Activated naive CD8-positive, alpha-beta T cell treated with anti-CD3 and anti-CD28 coated beads, Interleukin-2, amount 50 U/mL, for 24 hours (primary cell): ENCODE results near the gene RASA3.
A peak's percentile ranks its signal among the peaks of the same experiment; 100 is the strongest.
"Not testable (repeated sequence)": the region's sequence is repeated elsewhere in the genome, so short reads cannot be mapped to it uniquely, and the experiment has no call there.

Experiments
- ATAC-seq: fragments of 150-1000 bp; cut with Tn5 transposase; one replicate; pipeline ENCODE4 v1.10.0; 2021
- DNase-seq: peaks from one replicate; pipeline ENCODE4 v3.0.0; 2021
- H3K27ac Mint-ChIP-seq: one replicate; pipeline ENCODE4 v1.8.0; 2021; ENCODE audit warnings: mild to moderate bottlenecking, mixed read lengths
- H3K27me3 Mint-ChIP-seq: one replicate; pipeline ENCODE4 v1.8.0; 2021; ENCODE audit warnings: mixed read lengths
- H3K36me3 Mint-ChIP-seq: one replicate; pipeline ENCODE4 v1.8.0; 2021; ENCODE audit warnings: low read depth, mixed read lengths
- H3K4me1 Mint-ChIP-seq: one replicate; pipeline ENCODE4 v1.8.0; 2021; ENCODE audit warnings: mixed read lengths
- H3K4me3 Mint-ChIP-seq: one replicate; pipeline ENCODE4 v1.8.0; 2021; ENCODE audit warnings: mild to moderate bottlenecking, moderate library complexity, mixed read lengths
- H3K9me3 Mint-ChIP-seq: one replicate; pipeline ENCODE4 v1.8.0; 2021; ENCODE audit warnings: mixed read lengths

The RASA3 gene

DNA sequence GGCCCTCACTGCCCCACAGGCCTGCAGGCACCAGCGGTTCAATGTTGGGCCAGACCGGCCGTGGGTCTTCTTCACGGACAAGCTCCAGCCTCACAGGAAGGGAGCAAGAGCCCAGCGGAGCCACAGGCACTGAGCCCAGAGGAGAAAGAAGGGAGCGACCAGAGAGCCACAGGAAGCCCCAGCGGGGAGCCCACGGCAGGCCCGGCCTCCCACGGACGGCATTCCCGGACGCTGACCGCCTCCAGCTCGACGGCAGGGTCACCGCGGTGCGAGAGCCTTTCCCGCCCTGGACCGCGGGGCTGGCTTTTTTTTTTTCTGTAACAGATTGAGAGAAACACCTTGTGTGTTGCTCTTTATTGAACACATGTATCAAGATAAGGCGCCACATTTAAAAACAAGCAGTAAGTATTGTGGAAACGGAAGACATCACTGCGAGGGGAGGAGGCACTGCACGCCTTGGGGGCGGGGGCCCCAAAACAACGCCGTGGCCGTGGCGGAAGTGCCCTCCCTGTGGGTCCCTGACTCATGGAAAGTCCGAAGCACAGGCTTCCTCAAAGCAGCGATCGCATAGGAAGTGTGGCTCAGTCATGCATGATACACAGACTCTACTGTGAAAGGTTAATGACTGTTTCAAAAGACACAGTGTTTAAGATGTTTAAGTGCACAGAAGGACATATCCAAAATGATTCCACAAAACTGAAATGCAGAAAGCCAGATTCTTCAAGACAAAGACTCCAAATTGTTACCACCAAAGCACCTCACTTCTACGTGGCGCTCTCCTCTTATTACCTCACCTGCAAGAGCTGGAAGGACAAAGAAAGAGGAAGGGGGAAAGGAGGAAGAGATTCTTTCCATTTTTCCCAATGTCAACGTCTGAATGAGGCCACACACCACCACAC is 3.5 kb downstream of the RASA3 start:
- peak; percentile 74 for ATAC-seq

GRCh38 chr13:114128348-114128623 is 4.1 kb downstream of the RASA3 start:
- Mint-ChIP-seq H3K27ac (peak overlapping the region; percentile 93), H3K9me3 (peaks cover 4% of the 10 kb centered on the region), H3K36me3 (peaks cover 18% of the 10 kb centered on the region), H3K27me3 (no peaks in the 10 kb centered on the region), H3K4me3 (peak overlapping the region; percentile 92), H3K4me1 (peaks cover 80% of the 10 kb centered on the region)
- no peak for ATAC-seq
- DNase-seq: no peak

More for the DNA sequence above, 3.5 kb downstream of the RASA3 start:
- H3K9me3 Mint-ChIP-seq: peaks cover 4% of the 10 kb centered on the region
- H3K4me1 Mint-ChIP-seq: peaks cover 77% of the 10 kb centered on the region
- H3K27me3 Mint-ChIP-seq: no peaks in the 10 kb centered on the region
- peaks cover 18% of the 10 kb centered on the region for H3K36me3 Mint-ChIP-seq
- H3K4me3 Mint-ChIP-seq: peak overlapping the region; percentile 92
- peak overlapping the region; percentile 93 for H3K27ac Mint-ChIP-seq
- DNase-seq: peak; percentile 90

DNA sequence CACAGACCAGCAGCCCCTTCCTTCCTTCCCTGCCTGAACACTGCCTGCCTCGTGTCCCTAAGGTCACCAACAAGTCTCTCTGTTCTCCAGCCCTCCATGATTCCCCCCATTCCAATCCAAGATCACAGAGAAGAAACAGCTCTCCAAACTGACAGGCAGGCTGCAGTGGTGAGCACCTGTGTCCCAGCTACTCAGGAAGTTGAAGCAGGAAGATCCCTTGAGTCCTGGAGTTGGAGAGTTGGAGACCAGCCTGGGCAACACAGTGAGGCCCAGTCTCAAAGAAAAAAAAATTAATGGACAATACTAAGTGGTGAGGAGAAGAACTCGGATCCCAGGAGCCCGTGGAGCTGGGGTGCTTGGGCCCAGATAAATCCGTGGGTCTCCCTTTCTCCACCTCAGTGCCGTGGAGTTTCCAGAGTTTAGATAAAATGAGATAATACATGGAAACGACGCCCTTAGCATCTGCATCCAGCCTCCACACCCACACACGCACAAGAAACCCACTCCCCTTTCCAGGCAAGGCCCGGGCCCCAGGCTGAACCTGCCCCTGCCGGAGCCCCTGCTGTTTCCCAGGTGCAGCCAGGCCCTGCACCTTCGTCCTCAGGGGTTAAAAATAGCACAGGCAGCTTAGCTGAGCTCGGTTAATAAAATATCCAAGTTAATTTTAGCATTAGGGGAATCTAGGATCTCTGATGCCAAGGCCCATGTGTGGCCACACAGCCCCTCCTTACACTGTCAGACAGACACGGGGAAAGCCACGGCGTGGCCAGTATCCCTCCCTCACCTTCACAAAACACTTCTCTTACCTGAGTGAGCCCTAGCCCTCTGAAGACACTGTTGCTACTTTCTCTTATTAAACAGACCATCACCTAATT is 4.7 kb downstream of the RASA3 start:
- peak overlapping the region; percentile 92 for H3K4me3 Mint-ChIP-seq
- H3K27me3 Mint-ChIP-seq: no peaks in the 10 kb centered on the region
- H3K4me1 Mint-ChIP-seq: peaks cover 85% of the 10 kb centered on the region
- H3K36me3 Mint-ChIP-seq: peaks cover 18% of the 10 kb centered on the region
- H3K27ac Mint-ChIP-seq: peak overlapping the region; percentile 93
- DNase-seq (no peak), ATAC-seq (no peak)
- H3K9me3 Mint-ChIP-seq: peaks cover 4% of the 10 kb centered on the region

- H3K36me3 Mint-ChIP-seq: peaks cover 18% of the 10 kb centered on the region
- H3K4me3 Mint-ChIP-seq: peak overlapping the region; percentile 92
- DNase-seq (no peak), ATAC-seq (no peak)
- H3K27me3 Mint-ChIP-seq: no peaks in the 10 kb centered on the region
- H3K4me1 Mint-ChIP-seq: peaks cover 91% of the 10 kb centered on the region
- H3K27ac Mint-ChIP-seq: peak overlapping the region; percentile 93
- peaks cover 4% of the 10 kb centered on the region for H3K9me3 Mint-ChIP-seq
Measured at GRCh38 chr13:114126789-114127472, 5.5 kb downstream of the RASA3 start.

DNA sequence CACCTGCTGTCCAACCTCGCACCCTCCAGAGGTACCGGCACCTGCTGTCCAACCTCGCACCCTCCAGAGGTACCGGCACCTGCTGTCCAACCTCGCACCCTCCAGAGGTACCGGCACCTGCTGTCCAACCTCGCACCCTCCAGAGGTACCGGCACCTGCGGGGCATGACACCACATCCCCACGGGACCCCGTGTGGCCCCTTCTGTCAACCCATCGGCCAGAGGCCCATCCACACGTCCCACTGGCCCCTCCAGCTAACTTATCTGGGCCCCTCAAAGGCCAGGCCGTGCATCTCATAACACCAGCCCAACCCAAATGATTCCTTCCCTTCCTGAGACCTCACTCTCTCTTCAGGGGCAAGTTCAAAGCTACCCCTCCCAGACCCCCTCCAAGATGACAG is 6.3 kb downstream of the RASA3 start:
- Mint-ChIP-seq H3K36me3 (peaks cover 18% of the 10 kb centered on the region), H3K4me1 (peaks cover 93% of the 10 kb centered on the region), H3K4me3 (peak overlapping the region; percentile 92), H3K27ac (peak overlapping the region; percentile 93)
- not testable (repeated sequence) for DNase-seq, H3K9me3 Mint-ChIP-seq, ATAC-seq, H3K27me3 Mint-ChIP-seq

DNA sequence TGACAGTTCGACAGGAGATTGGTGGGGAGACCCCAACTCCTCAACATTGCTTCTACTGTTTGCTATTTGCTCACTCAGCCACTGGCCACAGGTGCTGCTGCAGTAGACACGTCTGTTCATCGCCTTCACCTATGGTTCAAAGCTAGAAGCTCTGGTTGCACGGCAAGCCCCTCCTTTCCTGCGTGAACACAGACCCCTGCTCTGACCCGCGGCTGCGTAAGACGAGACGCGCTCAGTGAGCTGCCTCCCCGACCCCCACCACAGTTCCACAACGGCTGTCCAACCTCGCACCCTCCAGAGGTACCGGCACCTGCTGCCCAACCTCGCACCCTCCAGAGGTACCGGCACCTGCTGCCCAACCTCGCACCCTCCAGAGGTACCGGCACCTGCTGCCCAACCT is 6.8 kb downstream of the RASA3 start:
- peaks cover 4% of the 10 kb centered on the region for H3K9me3 Mint-ChIP-seq
- H3K27ac Mint-ChIP-seq: peak overlapping the region; percentile 68
- H3K36me3 Mint-ChIP-seq: peaks cover 18% of the 10 kb centered on the region
- H3K27me3 Mint-ChIP-seq: no peaks in the 10 kb centered on the region
- no peak overlapping the region for H3K4me3 Mint-ChIP-seq
- DNase-seq: no peak
- ATAC-seq: no peak
- H3K4me1 Mint-ChIP-seq: peaks cover 92% of the 10 kb centered on the region

DNA sequence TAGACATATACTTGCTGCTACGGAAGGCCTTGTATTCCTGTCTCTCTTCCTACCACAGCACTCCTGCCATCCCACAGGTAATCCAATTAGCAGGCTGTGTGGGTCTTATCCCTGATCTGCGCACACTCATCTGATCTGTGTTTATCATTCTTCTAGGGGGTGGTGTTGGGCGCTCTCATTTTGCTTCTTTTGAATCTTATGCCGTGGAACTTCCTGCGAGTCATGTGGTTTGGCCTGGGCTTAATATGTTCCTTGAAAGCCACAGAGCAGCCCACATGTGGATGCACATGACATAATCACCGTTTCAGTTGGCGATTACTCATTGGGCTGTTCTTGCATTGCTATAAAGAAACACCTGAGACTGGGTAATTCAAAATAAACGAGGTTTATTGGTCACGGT is 7.5 kb downstream of the RASA3 start:
- peak; percentile 56 for ATAC-seq
- Mint-ChIP-seq H3K36me3 (peaks cover 18% of the 10 kb centered on the region), H3K4me1 (peaks cover 88% of the 10 kb centered on the region), H3K9me3 (peaks cover 4% of the 10 kb centered on the region), H3K27ac (peak overlapping the region; percentile 68), H3K4me3 (peak overlapping the region; percentile 10), H3K27me3 (no peaks in the 10 kb centered on the region)
- DNase-seq: peak; percentile 73

DNA sequence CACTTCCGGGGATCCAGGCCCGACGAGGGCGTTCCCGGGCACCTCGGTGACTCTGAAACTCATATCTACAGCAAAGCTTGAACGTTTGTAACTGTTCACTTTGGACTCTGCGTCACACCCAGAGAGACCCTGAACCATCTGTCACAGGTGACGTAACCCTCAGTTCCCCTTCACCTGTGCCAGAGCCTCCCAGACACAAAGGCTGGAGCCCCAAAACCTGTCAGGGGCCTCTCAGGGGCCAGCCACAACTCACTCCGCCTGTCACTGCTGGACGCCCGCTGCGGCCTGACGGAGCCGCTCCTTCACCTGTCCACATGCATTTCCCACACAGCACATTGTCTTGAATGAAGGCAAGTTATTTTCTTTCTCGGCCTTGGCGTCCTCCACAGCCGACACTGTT is 8.0 kb downstream of the RASA3 start:
- Mint-ChIP-seq H3K27me3 (no peaks in the 10 kb centered on the region), H3K36me3 (peaks cover 18% of the 10 kb centered on the region), H3K4me1 (peaks cover 83% of the 10 kb centered on the region), H3K9me3 (peaks cover 4% of the 10 kb centered on the region), H3K4me3 (peak overlapping the region; percentile 10), H3K27ac (peak overlapping the region; percentile 68)
- DNase-seq (no peak), ATAC-seq (no peak)

GRCh38 chr13:114123876-114124275 is 8.5 kb downstream of the RASA3 start:
- H3K9me3 Mint-ChIP-seq: peaks cover 4% of the 10 kb centered on the region
- DNase-seq: no peak
- H3K4me1 Mint-ChIP-seq: peaks cover 83% of the 10 kb centered on the region
- H3K27me3 Mint-ChIP-seq: no peaks in the 10 kb centered on the region
- H3K4me3 Mint-ChIP-seq: no peak overlapping the region
- H3K36me3 Mint-ChIP-seq: peaks cover 17% of the 10 kb centered on the region
- ATAC-seq: no peak
- no peak overlapping the region for H3K27ac Mint-ChIP-seq

- DNase-seq (no peak), ATAC-seq (no peak)
- Mint-ChIP-seq H3K27me3 (no peaks in the 10 kb centered on the region), H3K27ac (no peak overlapping the region), H3K9me3 (peaks cover 4% of the 10 kb centered on the region), H3K4me1 (peaks cover 85% of the 10 kb centered on the region), H3K4me3 (no peak overlapping the region), H3K36me3 (peaks cover 16% of the 10 kb centered on the region)
Measured at GRCh38 chr13:114123448-114123847, 9.0 kb downstream of the RASA3 start.

GRCh38 chr13:114122591-114123211 is 9.7 kb downstream of the RASA3 start:
- ATAC-seq: no peak

DNA sequence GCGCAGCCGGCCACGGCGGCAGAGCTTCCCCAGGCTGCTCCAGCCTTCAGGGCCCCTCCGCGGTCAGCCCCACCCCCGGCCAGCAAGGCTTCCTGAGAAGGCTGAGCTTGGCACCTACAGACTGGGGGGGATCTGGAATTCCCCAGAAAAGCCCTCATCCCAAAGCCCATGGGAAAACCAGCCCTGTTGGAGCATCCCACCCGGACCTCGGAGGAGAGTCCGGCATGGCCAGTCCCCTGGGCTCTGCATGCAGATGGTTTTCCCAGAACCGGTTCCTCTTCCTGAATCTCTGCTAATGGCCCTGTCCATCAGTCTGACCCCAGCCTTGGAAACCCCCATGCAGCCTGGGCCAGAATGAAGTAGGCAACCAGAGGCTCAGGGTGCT is 10.3 kb downstream of the RASA3 start:
- ATAC-seq: no peak
- DNase-seq: no peak
- H3K27ac Mint-ChIP-seq: no peak overlapping the region
- no peak overlapping the region for H3K4me3 Mint-ChIP-seq
- peaks cover 14% of the 10 kb centered on the region for H3K36me3 Mint-ChIP-seq
- H3K9me3 Mint-ChIP-seq: peaks cover 4% of the 10 kb centered on the region
- H3K27me3 Mint-ChIP-seq: no peaks in the 10 kb centered on the region
- H3K4me1 Mint-ChIP-seq: peaks cover 84% of the 10 kb centered on the region

More at GRCh38 chr13:114122591-114123211, 9.7 kb downstream of the RASA3 start:
- Mint-ChIP-seq H3K4me1 (peaks cover 85% of the 10 kb centered on the region), H3K27ac (no peak overlapping the region), H3K9me3 (peaks cover 4% of the 10 kb centered on the region), H3K27me3 (no peaks in the 10 kb centered on the region), H3K4me3 (no peak overlapping the region), H3K36me3 (peaks cover 14% of the 10 kb centered on the region)
- DNase-seq: no peak

DNA sequence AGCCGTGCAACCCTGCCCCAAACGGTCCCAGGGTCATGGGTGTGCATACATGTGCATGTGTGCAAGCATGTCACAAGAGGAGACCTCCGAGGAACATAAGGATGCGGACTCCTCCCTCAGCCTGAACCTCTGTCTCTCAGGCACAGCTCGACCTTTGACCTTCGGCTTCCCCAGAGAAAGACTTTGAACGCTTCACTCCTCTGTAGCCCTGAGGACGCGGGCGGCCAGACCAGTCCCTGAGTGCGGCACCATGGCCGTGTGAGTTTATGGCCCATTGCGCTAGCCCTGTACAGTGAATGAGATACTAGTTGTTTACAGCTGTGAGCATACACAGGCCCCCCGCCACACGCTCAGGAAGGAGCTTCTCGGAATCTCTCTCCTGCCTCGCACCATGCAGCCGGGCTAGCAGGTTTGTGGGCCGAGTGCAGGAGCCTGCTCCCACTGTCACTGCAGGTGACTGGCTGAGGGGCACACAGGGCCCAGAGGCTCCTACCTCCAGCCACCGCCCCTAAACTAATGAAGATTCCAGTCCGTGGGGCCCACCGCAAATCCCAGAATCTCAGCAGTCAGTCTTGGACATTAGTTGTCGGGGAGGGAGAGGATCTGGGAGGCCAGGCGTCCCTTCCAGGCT is 10.8 kb downstream of the RASA3 start:
- H3K4me1 Mint-ChIP-seq: peaks cover 80% of the 10 kb centered on the region
- H3K9me3 Mint-ChIP-seq: peaks cover 4% of the 10 kb centered on the region
- no peak overlapping the region for H3K4me3 Mint-ChIP-seq
- H3K27me3 Mint-ChIP-seq: no peaks in the 10 kb centered on the region
- DNase-seq (no peak), ATAC-seq (no peak)
- H3K36me3 Mint-ChIP-seq: peaks cover 12% of the 10 kb centered on the region
- H3K27ac Mint-ChIP-seq: peak overlapping the region; percentile 96

GRCh38 chr13:114121031-114121430 is 11.4 kb downstream of the RASA3 start:
- ATAC-seq (no peak), DNase-seq (no peak)
- Mint-ChIP-seq H3K4me3 (peak overlapping the region; percentile 73), H3K36me3 (peaks cover 11% of the 10 kb centered on the region), H3K4me1 (peaks cover 78% of the 10 kb centered on the region), H3K9me3 (peaks cover 4% of the 10 kb centered on the region), H3K27me3 (no peaks in the 10 kb centered on the region), H3K27ac (peak overlapping the region; percentile 96)
